ENCODE measurements around the gene RHAG.
"Not testable (repeated sequence)": the region's sequence is repeated elsewhere in the genome, so short reads cannot be mapped to it uniquely, and the experiment has no call there.

The RHAG gene

GRCh38 chr6:49636713-49637349 is at the start of gene RHAG:
RHAG (minus strand) TSS chr6:49636839; CDS start chr6:49636812, 27 bp downstream.
- no peak for DNase-seq (ENCODE audit: low read depth in 1 of 2, low spot score in 1 of 2)

- no peak for DNase-seq (ENCODE audit: low read depth in 1 of 2, low spot score in 1 of 2)
Observed at GRCh38 chr6:49676671-49677281, 40.1 kb upstream of the RHAG start.

- no peak for DNase-seq (ENCODE audit: low read depth in 1 of 2, low spot score in 1 of 2)
Observed at GRCh38 chr6:49675816-49676215, 39.2 kb upstream of the RHAG start.

GRCh38 chr6:49668083-49668511 is 31.5 kb upstream of the RHAG start:
- no peak for DNase-seq (ENCODE audit: low read depth in 1 of 2, low spot score in 1 of 2)

- no peak for DNase-seq (ENCODE audit: low read depth in 1 of 2, low spot score in 1 of 2)
Observed at GRCh38 chr6:49666930-49667757, 30.5 kb upstream of the RHAG start.

- DNase-seq (ENCODE audit: low read depth in 1 of 2, low spot score in 1 of 2): no peak
Observed at GRCh38 chr6:49666480-49666879, 29.8 kb upstream of the RHAG start.

GRCh38 chr6:49664817-49665216 is 28.2 kb upstream of the RHAG start:
- DNase-seq (ENCODE audit: low read depth in 1 of 2, low spot score in 1 of 2): no peak

- not testable (repeated sequence) for DNase-seq (ENCODE audit: low read depth in 1 of 2, low spot score in 1 of 2)
Observed at GRCh38 chr6:49664054-49664453, 27.4 kb upstream of the RHAG start.

GRCh38 chr6:49662892-49663261 is 26.2 kb upstream of the RHAG start:
- no peak for DNase-seq (ENCODE audit: low read depth in 1 of 2, low spot score in 1 of 2)

- no peak for DNase-seq (ENCODE audit: low read depth in 1 of 2, low spot score in 1 of 2)
Observed at GRCh38 chr6:49662231-49662891, 25.7 kb upstream of the RHAG start.

GRCh38 chr6:49653942-49654341 is 17.3 kb upstream of the RHAG start:
- no peak for DNase-seq (ENCODE audit: low read depth in 1 of 2, low spot score in 1 of 2)

- DNase-seq (ENCODE audit: low read depth in 1 of 2, low spot score in 1 of 2): no peak
Observed at GRCh38 chr6:49653438-49653837, 16.8 kb upstream of the RHAG start.

GRCh38 chr6:49651239-49651638 is 14.6 kb upstream of the RHAG start:
- DNase-seq (ENCODE audit: low read depth in 1 of 2, low spot score in 1 of 2): no peak

GRCh38 chr6:49649988-49650387 is 13.3 kb upstream of the RHAG start:
- no peak for DNase-seq (ENCODE audit: low read depth in 1 of 2, low spot score in 1 of 2)

- DNase-seq (ENCODE audit: low read depth in 1 of 2, low spot score in 1 of 2): no peak
Observed at GRCh38 chr6:49648036-49648435, 11.4 kb upstream of the RHAG start.

GRCh38 chr6:49647476-49647875 is 10.8 kb upstream of the RHAG start:
- DNase-seq (ENCODE audit: low read depth in 1 of 2, low spot score in 1 of 2): no peak

- DNase-seq (ENCODE audit: low read depth in 1 of 2, low spot score in 1 of 2): no peak
Observed at GRCh38 chr6:49646942-49647341, 10.3 kb upstream of the RHAG start.

- no peak for DNase-seq (ENCODE audit: low read depth in 1 of 2, low spot score in 1 of 2)
Observed at GRCh38 chr6:49646130-49646824, 9.6 kb upstream of the RHAG start.

GRCh38 chr6:49645139-49645538 is 8.5 kb upstream of the RHAG start:
- DNase-seq (ENCODE audit: low read depth in 1 of 2, low spot score in 1 of 2): no peak

GRCh38 chr6:49639177-49639817 is 2.7 kb upstream of the RHAG start:
- DNase-seq (ENCODE audit: low read depth in 1 of 2, low spot score in 1 of 2): no peak

- no peak for DNase-seq (ENCODE audit: low read depth in 1 of 2, low spot score in 1 of 2)
Observed at GRCh38 chr6:49637350-49637731, 702 bp upstream of the RHAG start.

Measured in stimulated activated CD4-positive, alpha-beta T cell treated with anti-CD3 and anti-CD28 coated beads, Interleukin-15, amount 100 ng/mL, for 1 hour (primary cell).